Prostate gland (tissue), 2 donors: ENCODE data around the gene WDR48. TPM values are rescaled to one million over a fixed set of nuclear protein-coding genes. Genes with fewer than 3 reads are reported as not detected.
A peak's percentile ranks its signal among the peaks of the same experiment; 100 is the strongest.

ENCODE experiments used
- DNase-seq: peaks from one replicate; pipeline ENCODE4 v3.0.0-alpha.2; 2019; ENCODE audit warnings: low spot score
- H3K27ac ChIP-seq, 2 donors: fragments of 200-600 bp; sonication (generic); 2 replicates each; pipeline ENCODE4 v1.5.1; 2017 to 2019
- H3K27me3 ChIP-seq: fragments of 200-600 bp; sonication (generic); replicated peaks from 2 replicates; pipeline ENCODE4 v1.5.1; 2019; ENCODE audit not compliant: insufficient read depth
- H3K36me3 ChIP-seq, 2 donors: fragments of 200-600 bp; sonication (generic); 1 replicate in 1 of 2; 2 replicates in 1 of 2; pipeline versions ENCODE4 v1.5.1 to v1.8.1; 2017 to 2019
- H3K4me1 ChIP-seq: fragments of 200-600 bp; sonication (generic); replicated peaks from 2 replicates; pipeline ENCODE4 v1.5.1; 2019
- H3K4me3 ChIP-seq, 2 donors: fragments of 200-600 bp; sonication (generic); 2 replicates each; pipeline ENCODE4 v1.5.1; 2017 to 2019
- H3K9me3 ChIP-seq: fragments of 200-600 bp; sonication (generic); 2 replicates; pipeline ENCODE4 v1.5.1; 2017
- POLR2A ChIP-seq: fragments of 450-650 bp; IDR thresholded peaks from one replicate; pipeline ENCODE4 v1.6.1; 2016; ENCODE audit warnings: antibody characterized with exemption, mild to moderate bottlenecking
- POLR2AphosphoS5 ChIP-seq: sonication (generic); formaldehyde crosslinking; IDR thresholded peaks from one replicate; pipeline ENCODE4 v1.6.1; 2017; ENCODE audit warnings: antibody characterized with exemption
- WGBS: methylation state at CpG from one replicate; pipeline ENCODE4 v1.1.5; 2018; 5-methylcytosine and 5-hydroxymethylcytosine counted together
- intact Hi-C: fragments of 100-400 bp; cut with DNase I; formaldehyde crosslinking; loops from one replicate; pipeline ENCODE4 v1.14.2; 2022
- total RNA-seq, 2 donors: library from RNA; depleted of rRNA; stranded (reverse); fragments of >200 nt; gene quantifications; one replicate each; pipeline ENCODE4 v1.1.0, GENCODE V29; 2016
- TF ChIP-seq, protein P1 (sequence below), 4 experiments: fragments of 200-600 bp in 2 of 4; fragments of 450-650 bp in 2 of 4; sonication (generic) in 2 of 4; IDR thresholded peaks; 1 replicate in 3 of 4; 2 replicates in 1 of 4; pipeline ENCODE4 v1.5.1; 2016 to 2019; ENCODE audit warnings: antibody characterized with exemption in 4 of 4, mild to moderate bottlenecking in 2 of 4, moderate library complexity in 2 of 4

The WDR48 gene
- total RNA-seq, 2 donors from 2014 or later: 22.5 to 46.7 TPM

DNA sequence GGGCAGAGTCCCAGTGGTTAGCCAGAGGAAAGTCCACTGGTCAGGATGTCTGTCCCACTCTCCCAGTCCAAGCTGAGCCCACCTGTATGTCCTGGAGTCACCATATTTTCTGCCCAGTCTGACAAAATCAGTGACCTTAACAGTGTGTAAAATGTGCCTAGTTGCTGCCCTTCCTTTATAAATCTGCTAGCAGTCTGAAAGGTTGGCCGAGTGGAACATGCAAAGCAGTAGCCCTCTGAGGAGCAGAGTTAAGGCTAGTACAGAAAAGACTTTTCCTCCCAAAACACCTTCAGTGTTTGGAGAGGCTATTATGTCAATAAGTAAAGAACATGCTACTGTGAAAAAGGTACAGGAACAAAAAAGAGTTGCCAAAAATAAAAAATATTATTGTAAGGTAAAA, 71.0 kb downstream of the WDR48 start:
- H3K9me3 ChIP-seq: no peaks in the 10 kb centered on the region
- H3K4me3 ChIP-seq: no peak overlapping the region
- intact Hi-C loops: loop anchor here (10.0 kb wide), 1 partner anchor 262 kb away; the partner anchor contains the start of gene SLC25A38
- TF ChIP-seq POLR2A (no peak), POLR2AphosphoS5 (no peak)
- TF ChIP-seq, protein P1, sequence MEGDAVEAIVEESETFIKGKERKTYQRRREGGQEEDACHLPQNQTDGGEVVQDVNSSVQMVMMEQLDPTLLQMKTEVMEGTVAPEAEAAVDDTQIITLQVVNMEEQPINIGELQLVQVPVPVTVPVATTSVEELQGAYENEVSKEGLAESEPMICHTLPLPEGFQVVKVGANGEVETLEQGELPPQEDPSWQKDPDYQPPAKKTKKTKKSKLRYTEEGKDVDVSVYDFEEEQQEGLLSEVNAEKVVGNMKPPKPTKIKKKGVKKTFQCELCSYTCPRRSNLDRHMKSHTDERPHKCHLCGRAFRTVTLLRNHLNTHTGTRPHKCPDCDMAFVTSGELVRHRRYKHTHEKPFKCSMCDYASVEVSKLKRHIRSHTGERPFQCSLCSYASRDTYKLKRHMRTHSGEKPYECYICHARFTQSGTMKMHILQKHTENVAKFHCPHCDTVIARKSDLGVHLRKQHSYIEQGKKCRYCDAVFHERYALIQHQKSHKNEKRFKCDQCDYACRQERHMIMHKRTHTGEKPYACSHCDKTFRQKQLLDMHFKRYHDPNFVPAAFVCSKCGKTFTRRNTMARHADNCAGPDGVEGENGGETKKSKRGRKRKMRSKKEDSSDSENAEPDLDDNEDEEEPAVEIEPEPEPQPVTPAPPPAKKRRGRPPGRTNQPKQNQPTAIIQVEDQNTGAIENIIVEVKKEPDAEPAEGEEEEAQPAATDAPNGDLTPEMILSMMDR (IDR thresholded peaks at IDR 0.05): no peak
- H3K4me1 ChIP-seq: peaks cover 15% of the 10 kb centered on the region
- H3K27me3 ChIP-seq: no peaks in the 10 kb centered on the region
- H3K36me3 ChIP-seq: no peaks in the 10 kb centered on the region
- no peak overlapping the region for H3K27ac ChIP-seq
- DNase-seq: no peak
- 95% methylated on average over 1 of the region's 1 CpG for WGBS

DNA sequence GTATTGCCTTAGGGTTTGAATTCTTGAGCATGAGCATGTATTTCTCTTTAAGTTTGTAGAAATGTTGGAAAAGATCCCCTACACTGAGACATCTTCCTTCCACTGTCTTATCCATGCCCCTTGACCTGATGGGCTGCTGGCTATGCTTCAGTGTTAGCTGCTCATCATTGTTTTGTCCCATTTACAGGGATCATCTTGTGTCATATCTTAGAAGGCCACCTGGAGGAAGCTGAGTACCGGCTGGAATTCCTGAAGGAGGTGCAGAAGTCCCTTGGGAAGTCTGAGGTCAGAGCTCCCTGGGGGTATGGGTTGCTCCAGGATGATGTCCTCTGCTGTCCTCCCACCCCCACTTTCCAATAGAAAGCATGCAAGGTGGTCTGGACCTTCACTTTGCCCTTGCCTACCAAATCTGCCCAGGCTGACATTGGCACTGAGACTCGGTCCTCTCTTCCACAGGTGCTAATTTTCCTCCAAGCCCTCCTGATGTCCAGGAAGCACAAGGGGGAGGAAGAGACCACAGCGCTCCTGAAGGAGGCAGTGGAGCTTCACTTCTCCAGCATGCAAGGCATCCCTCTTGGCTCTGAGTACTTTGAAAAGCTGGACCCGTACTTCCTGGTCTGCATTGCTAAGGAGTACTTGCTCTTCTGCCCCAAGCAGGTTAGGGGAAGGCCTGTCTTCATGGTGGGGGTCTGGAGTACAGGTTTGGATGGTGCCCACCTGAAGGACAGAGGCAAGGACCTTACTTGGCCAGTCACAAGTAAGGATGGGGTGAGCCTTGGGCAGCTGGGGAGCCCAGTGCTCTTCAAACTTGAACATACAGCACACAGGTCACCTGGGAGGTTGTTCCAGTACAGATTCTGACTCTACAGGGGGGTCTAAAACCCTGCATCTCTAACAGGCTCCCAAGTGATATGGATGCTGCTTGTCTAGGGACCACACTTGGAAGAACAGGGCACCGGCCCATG, 73.3 kb downstream of the WDR48 start:
- peak; percentile 63 for DNase-seq
- H3K27ac ChIP-seq: peak overlapping the region; percentile 79 to 88
- no peak overlapping the region for H3K4me3 ChIP-seq
- intact Hi-C loops: loop anchor here (10.0 kb wide), 1 partner anchor 260 kb away; the partner anchor contains the start of gene SLC25A38
- H3K4me1 ChIP-seq: peaks cover 15% of the 10 kb centered on the region
- H3K27me3 ChIP-seq: no peaks in the 10 kb centered on the region
- no peaks in the 10 kb centered on the region for H3K36me3 ChIP-seq
- TF ChIP-seq, protein P1 (IDR thresholded peaks at IDR 0.05): peak in 3 of 4 experiments; percentile 40 to 71 (median 67)
- TF ChIP-seq POLR2A (no peak), POLR2AphosphoS5 (peak; percentile 9)
- H3K9me3 ChIP-seq: no peaks in the 10 kb centered on the region
- WGBS: 70% methylated on average over 5 of the region's 5 CpGs

GRCh38 chr3:39125841-39126500, 74.2 kb downstream of the WDR48 start:
- TF ChIP-seq, protein P1 (IDR thresholded peaks at IDR 0.05): no peak
- TF ChIP-seq POLR2A (no peak), POLR2AphosphoS5 (peak; percentile 90)
- intact Hi-C loops: loop anchor here (1.0 to 10.0 kb wide), 2 partner anchors 162 to 259 kb away; partner anchors contain the start of gene SLC25A38
- peak overlapping the region; percentile 79 to 88 for H3K27ac ChIP-seq
- no peaks in the 10 kb centered on the region for H3K9me3 ChIP-seq
- 50% methylated on average over 12 of the region's 12 CpGs for WGBS
- H3K36me3 ChIP-seq: no peaks in the 10 kb centered on the region
- H3K27me3 ChIP-seq: no peaks in the 10 kb centered on the region
- no peak overlapping the region for H3K4me3 ChIP-seq
- peaks cover 17% of the 10 kb centered on the region for H3K4me1 ChIP-seq
- peak; percentile 78 for DNase-seq

DNA sequence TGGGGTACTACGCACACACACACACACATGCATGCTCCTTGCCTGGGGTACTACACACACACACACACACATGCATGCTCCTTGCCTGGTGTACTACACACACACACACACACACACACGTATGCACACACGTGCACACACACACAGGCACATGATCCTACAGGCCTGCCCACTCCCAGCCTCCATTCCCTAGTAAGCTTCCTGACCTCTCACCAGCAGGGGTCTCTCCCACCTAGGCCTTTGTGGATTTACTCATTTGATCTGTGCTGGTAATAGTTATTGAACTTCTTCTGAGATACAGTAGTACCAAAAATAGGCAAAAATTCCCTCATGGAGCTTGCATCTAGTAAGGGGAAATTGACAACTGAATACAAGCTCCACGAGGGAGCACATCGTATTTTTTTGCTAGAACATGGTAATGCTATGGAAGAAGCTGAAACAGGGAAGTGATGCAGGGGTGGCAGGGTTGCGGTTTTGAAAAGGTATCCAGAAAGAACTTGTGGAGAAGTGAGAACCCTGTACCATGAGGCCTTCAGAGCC, 74.8 kb downstream of the WDR48 start:
- H3K4me1 ChIP-seq: peaks cover 20% of the 10 kb centered on the region
- intact Hi-C loops: loop anchor here (1.0 to 10.0 kb wide), 2 partner anchors 162 to 258 kb away; partner anchors contain the start of gene SLC25A38
- H3K4me3 ChIP-seq: no peak overlapping the region
- H3K36me3 ChIP-seq: no peaks in the 10 kb centered on the region
- DNase-seq: no peak
- H3K9me3 ChIP-seq: no peaks in the 10 kb centered on the region
- no peaks in the 10 kb centered on the region for H3K27me3 ChIP-seq
- TF ChIP-seq, protein P1 (IDR thresholded peaks at IDR 0.05): peak in 3 of 4 experiments; percentile 54 to 72 (median 66)
- TF ChIP-seq POLR2AphosphoS5: no peak
- 59% methylated on average over 6 of the region's 6 CpGs for WGBS
- peak overlapping the region; percentile 79 to 88 for H3K27ac ChIP-seq
